SK-N-SH (cell line): Measurements from ENCODE around the gene KLHDC3. TPM values are rescaled to one million over a fixed set of nuclear protein-coding genes. Genes with fewer than 3 reads are reported as not detected.

Experiments
- CTCF ChIA-PET: fragments of 300-600, 350-600 bp; formaldehyde crosslinking; extraction: SDS; loops from one replicate; lab custom pipeline; 2021; lab: Yijun Ruan, JAX
- POLR2A ChIA-PET: fragments of 350-600 bp; sonication (Branson Sonifier 250); formaldehyde crosslinking; extraction: SDS; loops from one replicate; lab custom pipeline; 2020; ENCODE audit warnings: antibody characterized with exemption, inconsistent platforms; lab: Yijun Ruan, JAX
- DNase-seq: peaks from one replicate; pipeline ENCODE4 v3.0.0; 2012
- H2AFZ ChIP-seq: fragments of 200-600 bp; sonication (generic); 2 replicates; pipeline ENCODE4 v1.8.1; 2016; ENCODE audit warnings: antibody characterized with exemption, mild to moderate bottlenecking, low read depth
- H3F3A ChIP-seq: fragments of 200-600 bp; sonication (generic); replicated peaks from 2 replicates; pipeline ENCODE3; 2016; ENCODE audit warnings: antibody characterized with exemption, mild to moderate bottlenecking; ENCODE audit not compliant: insufficient read depth
- H3K27ac ChIP-seq, 2 experiments: fragments of 200-500 bp in 1 of 2; fragments of 200-600 bp in 1 of 2; sonication (Bioruptor generic) in 1 of 2; sonication (generic), shearing (Covaris generic) in 1 of 2; 2 replicates each; pipeline versions ENCODE4 v1.5.1 to v1.6.1; 2014 to 2016; ENCODE audit warnings: low read depth in 2 of 2, inconsistent platforms in 1 of 2, low read length in 1 of 2, mild to moderate bottlenecking in 1 of 2, mixed read lengths in 1 of 2
- H3K27me3 ChIP-seq: fragments of 200-600 bp; sonication (generic), shearing (Covaris generic); 2 replicates; pipeline ENCODE4 v1.6.1; 2016; ENCODE audit warnings: mixed run types; ENCODE audit not compliant: insufficient read depth
- H3K36me3 ChIP-seq, 2 experiments: fragments of 200-500 bp in 1 of 2; fragments of 200-600 bp in 1 of 2; sonication (Bioruptor generic) in 1 of 2; sonication (generic) in 1 of 2; replicated peaks in 1 of 2; 2 replicates each; pipeline versions ENCODE3 to v1.5.1; 2014 to 2016; ENCODE audit warnings: low read length in 1 of 2, mild to moderate bottlenecking in 1 of 2; ENCODE audit not compliant: insufficient read depth in 2 of 2, control insufficient read depth in 1 of 2
- H3K4me1 ChIP-seq, 2 experiments: fragments of 200-500 bp in 1 of 2; fragments of 200-600 bp in 1 of 2; sonication (Bioruptor generic) in 1 of 2; sonication (generic), shearing (Covaris generic) in 1 of 2; 2 replicates each; pipeline versions ENCODE4 v1.5.1 to v1.6.1; 2014 to 2016; ENCODE audit warnings: low read depth in 1 of 2, low read length in 1 of 2, mixed run types in 1 of 2; ENCODE audit not compliant: insufficient read depth in 2 of 2, control insufficient read depth in 1 of 2
- H3K4me2 ChIP-seq: fragments of 200-600 bp; sonication (generic), shearing (Covaris generic); 2 replicates; pipeline ENCODE4 v1.6.1; 2017; ENCODE audit warnings: mixed run types
- H3K4me3 ChIP-seq, 2 experiments: fragments of 200-500 bp in 1 of 2; fragments of 200-600 bp in 1 of 2; sonication (Bioruptor generic) in 1 of 2; sonication (generic), shearing (Covaris generic) in 1 of 2; 2 replicates each; pipeline versions ENCODE4 v1.5.1 to v1.8.1; 2014 to 2016; ENCODE audit warnings: low read depth in 2 of 2, inconsistent platforms in 1 of 2, low read length in 1 of 2, mild to moderate bottlenecking in 1 of 2, mixed read lengths in 1 of 2, moderate library complexity in 1 of 2
- H3K79me2 ChIP-seq: fragments of 200-600 bp; sonication (generic); 2 replicates; pipeline ENCODE4 v1.8.1; 2017; ENCODE audit warnings: mild to moderate bottlenecking; ENCODE audit not compliant: insufficient read depth
- H3K9ac ChIP-seq: fragments of 200-600 bp; sonication (generic); 2 replicates; pipeline ENCODE4 v1.6.1; 2017; ENCODE audit warnings: mixed run types
- H3K9me2 ChIP-seq: fragments of 200-600 bp; sonication (generic); 2 replicates; pipeline ENCODE4 v1.6.1; 2017; ENCODE audit warnings: mixed run types
- H3K9me3 ChIP-seq: fragments of 200-600 bp; sonication (generic); 2 replicates; pipeline ENCODE4 v1.6.1; 2017; ENCODE audit warnings: mixed run types, mild to moderate bottlenecking, moderate library complexity
- H4K20me1 ChIP-seq: fragments of 200-600 bp; sonication (generic); 2 replicates; pipeline ENCODE4 v1.6.1; 2017; ENCODE audit warnings: mild to moderate bottlenecking, mixed run types; ENCODE audit not compliant: insufficient read depth
- CHD2 ChIP-seq: fragments of 150-350 bp; IDR thresholded peaks from 2 replicates; pipeline ENCODE4 v1.6.1; 2018; ENCODE audit warnings: low read length; ENCODE audit not compliant: partially characterized antibody
- EZH2phosphoT487 ChIP-seq: fragments of 200-600 bp; sonication (generic); IDR thresholded peaks from 2 replicates; pipeline ENCODE4 v1.6.1; 2017; ENCODE audit warnings: low read depth, mixed run types, mild to moderate bottlenecking, antibody characterized with exemption, moderate library complexity, borderline replicate concordance
- FOSL2 ChIP-seq: IDR thresholded peaks from 2 replicates; pipeline ENCODE4 v1.4.0; 2012; ENCODE audit warnings: low read depth, mild to moderate bottlenecking, moderate library complexity, borderline replicate concordance
- FOXJ3 ChIP-seq: sonication (generic); formaldehyde crosslinking; IDR thresholded peaks from 2 replicates; pipeline ENCODE4 v1.5.1; 2020; ENCODE audit warnings: mild to moderate bottlenecking, missing genetic modification reagents
- GABPA ChIP-seq: IDR thresholded peaks from 2 replicates; pipeline ENCODE4 v1.4.0; 2012; ENCODE audit warnings: low read depth, mild to moderate bottlenecking
- JUND ChIP-seq: IDR thresholded peaks from 2 replicates; pipeline ENCODE4 v1.4.0; 2012
- NFIC ChIP-seq: IDR thresholded peaks from 2 replicates; pipeline ENCODE4 v1.4.0; 2012; ENCODE audit warnings: borderline replicate concordance
- PBX3 ChIP-seq: IDR thresholded peaks from 2 replicates; pipeline ENCODE4; 2012
- RCOR1 ChIP-seq: fragments of 150-350 bp; IDR thresholded peaks from 2 replicates; pipeline ENCODE4 v1.6.1; 2017; ENCODE audit warnings: antibody characterized with exemption, low read length
- RFX5 ChIP-seq: IDR thresholded peaks from 2 replicates; pipeline ENCODE4 v1.6.1; 2012; ENCODE audit warnings: mild to moderate bottlenecking, improper control_type of control experiment, low read length
- SIN3A ChIP-seq: IDR thresholded peaks from 2 replicates; pipeline ENCODE4 v1.6.1; 2012; ENCODE audit warnings: low read depth, mild to moderate bottlenecking, low read length, moderate library complexity, borderline replicate concordance
- TCF12 ChIP-seq: IDR thresholded peaks from 2 replicates; pipeline ENCODE4 v1.4.0; 2012
- TEAD4 ChIP-seq: IDR thresholded peaks from 2 replicates; pipeline ENCODE4 v1.4.0; 2012; ENCODE audit warnings: mild to moderate bottlenecking, borderline replicate concordance; ENCODE audit not compliant: insufficient read depth
- YY1 ChIP-seq: IDR thresholded peaks from 2 replicates; pipeline ENCODE4 v1.4.0; 2012; ENCODE audit warnings: low read depth, mild to moderate bottlenecking
- WGBS: methylation state at CpG from one replicate; pipeline ENCODE4 v1.1.6; 2017; ENCODE audit warnings: low lambda C conversion rate; 5-methylcytosine and 5-hydroxymethylcytosine counted together
- polyA plus RNA-seq, 3 experiments: library from polyadenylated mRNA; depleted of rRNA; stranded (reverse); fragments of >200 nt; gene quantifications; 2 replicates each; pipeline ENCODE4 v1.2.3, GENCODE V29; 2012

The KLHDC3 gene
- polyA plus RNA-seq, 1 of the 3 experiments (the other 2 are of a cell fraction): 74.1 TPM

- H3K4me3 ChIP-seq: no peak overlapping the region
- H3K79me2 ChIP-seq: peaks cover 11% of the 10 kb centered on the region
- H3K9me3 ChIP-seq: no peaks in the 10 kb centered on the region
- no peak overlapping the region for H3K4me2 ChIP-seq
- H3K27ac ChIP-seq: peak overlapping the region in 1 of 2 experiments; percentile 44; a peak in 2 of 4 replicates
- H3K9me2 ChIP-seq: no peaks in the 10 kb centered on the region
- no peaks in the 10 kb centered on the region for H3K27me3 ChIP-seq
- WGBS: 77% methylated on average over 4 of the region's 4 CpGs
- H3K36me3 ChIP-seq: peaks cover 0 to 22% of the 10 kb centered on the region in 2 experiments
- ChIA-PET POLR2A (interaction anchor here (0.9 to 1.5 kb wide), 3 partner anchors 8 to 43 kb away, joined by 3 to 5 read pairs (median 5); partner anchors contain the start of genes KLHDC3, MEA1 and PEX6), CTCF (interaction anchor here (1.2 to 1.7 kb wide), 2 partner anchors 8 to 72 kb away, joined by 4 to 5 read pairs; partner anchors contain the start of gene PEX6)
- TF ChIP-seq PBX3: peak; percentile 31; the same call in 1 of the 2 replicates
- no peak for TF ChIP-seq RFX5
- TF ChIP-seq JUND: peak; percentile 67
- peak; percentile 63 for TF ChIP-seq FOSL2
- H3F3A ChIP-seq: peaks cover 10% of the 10 kb centered on the region
- H2AFZ ChIP-seq: no peak overlapping the region
- H3K9ac ChIP-seq: no peak overlapping the region
- H4K20me1 ChIP-seq: no peaks in the 10 kb centered on the region
- H3K4me1 ChIP-seq: peaks cover 0 to 9% of the 10 kb centered on the region in 2 experiments; a peak in 3 of 4 replicates
- DNase-seq: no peak
Observed at GRCh38 chr6:42970871-42971612, 43.0 kb upstream of the KLHDC3 start.

- H3K27ac ChIP-seq: peak overlapping the region in 1 of 2 experiments; percentile 44; a peak in 2 of 4 replicates
- peaks cover 19% of the 10 kb centered on the region for H3K79me2 ChIP-seq
- no peak for DNase-seq
- H3K9ac ChIP-seq: no peak overlapping the region
- ChIA-PET POLR2A (no interaction called here), CTCF (interaction anchor here (1.4 kb wide), 1 partner anchor 8 kb away, joined by 4 read pairs; no protein-coding TSS in a partner anchor)
- H3K9me2 ChIP-seq: no peaks in the 10 kb centered on the region
- H3K4me1 ChIP-seq: peaks cover 0 to 9% of the 10 kb centered on the region in 2 experiments; a peak in 3 of 4 replicates
- H3K4me3 ChIP-seq: no peak overlapping the region
- no peaks in the 10 kb centered on the region for H3K9me3 ChIP-seq
- TF ChIP-seq SIN3A (no peak), CHD2 (no peak), GABPA (no peak), TCF12 (no peak), FOXJ3 (CRISPR knock-in tag) (no peak), EZH2phosphoT487 (no peak), FOSL2 (no peak), NFIC (no peak), TEAD4 (no peak), RCOR1 (no peak), RFX5 (no peak), JUND (no peak), YY1 (no peak)
- H3F3A ChIP-seq: peaks cover 10% of the 10 kb centered on the region
- no peak overlapping the region for H2AFZ ChIP-seq
- WGBS: 86% methylated on average over 3 of the region's 3 CpGs
- no peaks in the 10 kb centered on the region for H4K20me1 ChIP-seq
- no peaks in the 10 kb centered on the region for H3K27me3 ChIP-seq
- peaks cover 5 to 16% of the 10 kb centered on the region in 2 experiments for H3K36me3 ChIP-seq
- H3K4me2 ChIP-seq: no peak overlapping the region
Observed at GRCh38 chr6:42971746-42972327, 42.2 kb upstream of the KLHDC3 start.
